ENCODE measurements around the gene MON1B. TPM values are rescaled to one million over a fixed set of nuclear protein-coding genes. Genes with fewer than 3 reads are reported as not detected.

Gene MON1B
- total and polyA plus RNA-seq, 9 of the 15 experiments (the other 6 are each of a cell fraction or from before 2014, with no cell fraction given) = 5.0 to 66.0 (median 12.6) TPM

GRCh38 chr16:77236063-77236511, 45.1 kb downstream of the MON1B start (continued):
- TF ChIP-seq CTCFL (IDR thresholded peaks at IDR 0.05; ENCODE audit: borderline replicate concordance, insufficient read depth, low read depth, low read length, poor library complexity, severe bottlenecking) (peak; percentile 47), TEAD1 (CRISPR knock-in tag; IDR thresholded peaks at IDR 0.05) (no peak), RBM22 (IDR thresholded peaks at IDR 0.05; ENCODE audit: low read depth, low read length, poor library complexity, severe bottlenecking) (no peak), CC2D1A (IDR thresholded peaks at IDR 0.05) (peak; percentile 88), BRD9 (IDR thresholded peaks at IDR 0.05; ENCODE audit: low read depth, partially characterized antibody) (no peak), LEF1 (IDR thresholded peaks at IDR 0.05) (no peak), RFX5 (IDR thresholded peaks at IDR 0.05; ENCODE audit: low read depth, low read length) (no peak), TCF7 (IDR thresholded peaks at IDR 0.05; ENCODE audit: borderline replicate concordance) (no peak), MEF2D (tag; conservative IDR thresholded peaks at IDR 0.05; ENCODE audit: low read depth) (no peak), SMAD4 (CRISPR knock-in tag; conservative IDR thresholded peaks at IDR 0.05) (peak; percentile 61; the same call in 1 of the 2 replicates), CTBP1 (IDR thresholded peaks at IDR 0.05; ENCODE audit: borderline replicate concordance) (peak; percentile 50; the same call in 1 of the 2 replicates), CREBBP (IDR thresholded peaks at IDR 0.05; ENCODE audit: low read depth, low read length) (no peak), HMG20B (CRISPR knock-in tag; IDR thresholded peaks at IDR 0.05) (no peak), KLF1 (tag; IDR thresholded peaks at IDR 0.05) (no peak), ZC3H8 (IDR thresholded peaks at IDR 0.05) (no peak), ZNF398 (CRISPR knock-in tag; IDR thresholded peaks at IDR 0.05) (no peak), ZNF184 (CRISPR knock-in tag; IDR thresholded peaks at IDR 0.05) (no peak)
- TF ChIP-seq, protein P1, sequence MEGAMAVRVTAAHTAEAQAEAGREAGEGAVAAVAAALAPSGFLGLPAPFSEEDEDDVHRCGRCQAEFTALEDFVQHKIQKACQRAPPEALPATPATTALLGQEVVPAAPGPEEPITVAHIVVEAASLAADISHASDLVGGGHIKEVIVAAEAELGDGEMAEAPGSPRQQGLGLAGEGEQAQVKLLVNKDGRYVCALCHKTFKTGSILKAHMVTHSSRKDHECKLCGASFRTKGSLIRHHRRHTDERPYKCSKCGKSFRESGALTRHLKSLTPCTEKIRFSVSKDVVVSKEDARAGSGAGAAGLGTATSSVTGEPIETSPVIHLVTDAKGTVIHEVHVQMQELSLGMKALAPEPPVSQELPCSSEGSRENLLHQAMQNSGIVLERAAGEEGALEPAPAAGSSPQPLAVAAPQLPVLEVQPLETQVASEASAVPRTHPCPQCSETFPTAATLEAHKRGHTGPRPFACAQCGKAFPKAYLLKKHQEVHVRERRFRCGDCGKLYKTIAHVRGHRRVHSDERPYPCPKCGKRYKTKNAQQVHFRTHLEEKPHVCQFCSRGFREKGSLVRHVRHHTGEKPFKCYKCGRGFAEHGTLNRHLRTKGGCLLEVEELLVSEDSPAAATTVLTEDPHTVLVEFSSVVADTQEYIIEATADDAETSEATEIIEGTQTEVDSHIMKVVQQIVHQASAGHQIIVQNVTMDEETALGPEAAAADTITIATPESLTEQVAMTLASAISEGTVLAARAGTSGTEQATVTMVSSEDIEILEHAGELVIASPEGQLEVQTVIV (CRISPR knock-in tag; IDR thresholded peaks at IDR 0.05; ENCODE audit: borderline replicate concordance) = no peak
- TF ChIP-seq, protein P2, sequence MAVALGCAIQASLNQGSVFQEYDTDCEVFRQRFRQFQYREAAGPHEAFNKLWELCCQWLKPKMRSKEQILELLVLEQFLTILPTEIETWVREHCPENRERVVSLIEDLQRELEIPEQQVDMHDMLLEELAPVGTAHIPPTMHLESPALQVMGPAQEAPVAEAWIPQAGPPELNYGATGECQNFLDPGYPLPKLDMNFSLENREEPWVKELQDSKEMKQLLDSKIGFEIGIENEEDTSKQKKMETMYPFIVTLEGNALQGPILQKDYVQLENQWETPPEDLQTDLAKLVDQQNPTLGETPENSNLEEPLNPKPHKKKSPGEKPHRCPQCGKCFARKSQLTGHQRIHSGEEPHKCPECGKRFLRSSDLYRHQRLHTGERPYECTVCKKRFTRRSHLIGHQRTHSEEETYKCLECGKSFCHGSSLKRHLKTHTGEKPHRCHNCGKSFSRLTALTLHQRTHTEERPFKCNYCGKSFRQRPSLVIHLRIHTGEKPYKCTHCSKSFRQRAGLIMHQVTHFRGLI (CRISPR knock-in tag; IDR thresholded peaks at IDR 0.05) = no peak
- TF ChIP-seq, protein P3, sequence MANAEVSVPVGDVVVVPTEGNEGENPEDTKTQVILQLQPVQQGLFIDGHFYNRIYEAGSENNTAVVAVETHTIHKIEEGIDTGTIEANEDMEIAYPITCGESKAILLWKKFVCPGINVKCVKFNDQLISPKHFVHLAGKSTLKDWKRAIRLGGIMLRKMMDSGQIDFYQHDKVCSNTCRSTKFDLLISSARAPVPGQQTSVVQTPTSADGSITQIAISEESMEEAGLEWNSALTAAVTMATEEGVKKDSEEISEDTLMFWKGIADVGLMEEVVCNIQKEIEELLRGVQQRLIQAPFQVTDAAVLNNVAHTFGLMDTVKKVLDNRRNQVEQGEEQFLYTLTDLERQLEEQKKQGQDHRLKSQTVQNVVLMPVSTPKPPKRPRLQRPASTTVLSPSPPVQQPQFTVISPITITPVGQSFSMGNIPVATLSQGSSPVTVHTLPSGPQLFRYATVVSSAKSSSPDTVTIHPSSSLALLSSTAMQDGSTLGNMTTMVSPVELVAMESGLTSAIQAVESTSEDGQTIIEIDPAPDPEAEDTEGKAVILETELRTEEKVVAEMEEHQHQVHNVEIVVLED (CRISPR knock-in tag; IDR thresholded peaks at IDR 0.05) = no peak

Measured in K562 (cell line).